HG03108 (cell line): ENCODE results near the gene AEBP1.

Experiments
- ATAC-seq: cut with Tn5 transposase; IDR thresholded peaks from one replicate; pipeline ENCODE4 v1.9.1; 2021; ENCODE audit warnings: moderate library complexity; ENCODE audit not compliant: unreplicated experiment

AEBP1 gene

GRCh38 chr7:44152971-44153947 is 49.1 kb downstream of the AEBP1 start:
- ATAC-seq, result no peak

GRCh38 chr7:44153948-44154335 is 49.8 kb downstream of the AEBP1 start:
- ATAC-seq, result no peak

GRCh38 chr7:44154703-44155102 is 50.6 kb downstream of the AEBP1 start:
- no peak for ATAC-seq

GRCh38 chr7:44155191-44156185 is 51.3 kb downstream of the AEBP1 start:
- ATAC-seq, result no peak

- no peak for ATAC-seq
These were observed 52.4 kb downstream of the AEBP1 start for GRCh38 chr7:44156453-44157010.

- no peak for ATAC-seq
These were observed 53.3 kb downstream of the AEBP1 start for GRCh38 chr7:44157116-44158080.

- ATAC-seq, result no peak
These were observed 54.1 kb downstream of the AEBP1 start for GRCh38 chr7:44158096-44158872.

- no peak for ATAC-seq
These were observed 54.9 kb downstream of the AEBP1 start for GRCh38 chr7:44158873-44159631.

- no peak for ATAC-seq
These were observed 55.9 kb downstream of the AEBP1 start for GRCh38 chr7:44159824-44160630.

- ATAC-seq, result no peak
These were observed 57.2 kb downstream of the AEBP1 start for GRCh38 chr7:44161371-44161770.

- ATAC-seq, result no peak
These were observed 58.0 kb downstream of the AEBP1 start for GRCh38 chr7:44162179-44162578.

GRCh38 chr7:44162785-44163395 is 58.7 kb downstream of the AEBP1 start:
- ATAC-seq, result no peak

GRCh38 chr7:44163591-44163990 is 59.4 kb downstream of the AEBP1 start:
- no peak for ATAC-seq
